Activated CD4-positive, alpha-beta T cell treated with anti-CD3 and anti-CD28 coated beads, Interleukin-2, Interleukin-6, amounts not matched to agents 100 ng/mL and 50 ng/mL, durations not matched to agents 16 hours and 8 hours (primary cell): ENCODE data around the gene MPC1.

Experiments used
- DNase-seq: peaks from one replicate; pipeline ENCODE4 v3.0.0-alpha.2; 2020

Gene MPC1

GRCh38 chr6:166382933-166383801 lies at the start of gene MPC1:
Gene MPC1 (minus strand): TSS chr6:166382940. CDS start chr6:166382876, 64 bp downstream.
- DNase-seq: peak; percentile 97

DNA sequence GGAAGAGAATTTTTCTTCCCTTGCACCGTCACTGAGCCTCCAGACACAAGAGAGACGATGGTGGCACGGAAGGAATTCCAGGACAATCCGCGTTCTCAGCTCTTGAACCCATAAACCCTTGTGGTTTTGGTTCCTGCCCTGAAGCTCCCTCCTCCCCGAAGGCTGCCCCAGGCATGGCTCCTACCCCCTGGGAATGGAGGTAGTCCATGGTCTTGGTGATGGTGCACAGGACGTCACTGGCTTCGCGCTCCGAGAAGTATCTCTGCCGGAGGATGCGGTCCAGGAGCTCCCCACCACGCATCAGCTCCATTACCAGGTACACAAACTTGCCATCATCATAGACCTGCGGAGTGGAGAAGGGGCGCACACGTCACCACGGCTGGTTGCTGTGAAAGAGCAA lies 47.5 kb upstream of the MPC1 start:
- DNase-seq: no peak

DNA sequence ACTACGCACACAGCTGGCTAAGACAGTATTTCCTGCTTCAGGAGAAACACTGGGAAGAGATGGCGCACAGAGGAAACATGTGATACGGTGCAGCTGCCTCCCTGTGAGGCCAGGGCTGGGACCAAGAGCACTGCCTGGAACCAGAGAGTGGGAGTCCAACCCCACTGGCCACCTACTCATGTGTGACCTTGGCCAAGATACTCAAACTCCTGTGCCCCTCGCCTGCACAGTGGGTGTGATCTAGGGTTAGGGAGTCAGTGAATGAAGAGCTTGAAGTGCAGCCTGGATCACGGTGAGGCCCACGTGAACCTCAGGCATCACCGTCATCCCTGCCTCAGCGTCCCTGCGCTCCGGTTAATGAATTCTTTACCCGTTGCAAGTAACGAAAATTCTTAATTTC lies 41.7 kb upstream of the MPC1 start:
- DNase-seq: no peak

DNA sequence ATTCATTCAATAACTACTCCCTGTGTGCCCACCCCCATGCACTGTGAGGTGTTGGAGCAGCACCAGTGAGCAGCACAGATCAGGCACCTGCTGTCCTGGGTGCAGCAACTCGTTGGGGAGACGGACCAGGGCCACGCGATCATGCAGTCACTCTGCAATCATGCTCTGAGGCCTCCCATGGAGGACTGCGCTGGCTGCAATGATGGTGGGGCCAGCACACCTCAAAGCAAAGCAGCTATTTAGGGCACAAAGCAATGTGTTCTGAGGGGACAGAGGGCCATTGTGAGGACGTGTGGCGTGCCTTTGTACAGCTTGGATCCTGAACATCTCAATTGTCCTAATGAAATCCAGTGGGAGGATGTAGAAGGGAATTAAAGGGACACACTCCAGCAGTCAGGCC lies 41.0 kb upstream of the MPC1 start:
- no peak for DNase-seq

DNA sequence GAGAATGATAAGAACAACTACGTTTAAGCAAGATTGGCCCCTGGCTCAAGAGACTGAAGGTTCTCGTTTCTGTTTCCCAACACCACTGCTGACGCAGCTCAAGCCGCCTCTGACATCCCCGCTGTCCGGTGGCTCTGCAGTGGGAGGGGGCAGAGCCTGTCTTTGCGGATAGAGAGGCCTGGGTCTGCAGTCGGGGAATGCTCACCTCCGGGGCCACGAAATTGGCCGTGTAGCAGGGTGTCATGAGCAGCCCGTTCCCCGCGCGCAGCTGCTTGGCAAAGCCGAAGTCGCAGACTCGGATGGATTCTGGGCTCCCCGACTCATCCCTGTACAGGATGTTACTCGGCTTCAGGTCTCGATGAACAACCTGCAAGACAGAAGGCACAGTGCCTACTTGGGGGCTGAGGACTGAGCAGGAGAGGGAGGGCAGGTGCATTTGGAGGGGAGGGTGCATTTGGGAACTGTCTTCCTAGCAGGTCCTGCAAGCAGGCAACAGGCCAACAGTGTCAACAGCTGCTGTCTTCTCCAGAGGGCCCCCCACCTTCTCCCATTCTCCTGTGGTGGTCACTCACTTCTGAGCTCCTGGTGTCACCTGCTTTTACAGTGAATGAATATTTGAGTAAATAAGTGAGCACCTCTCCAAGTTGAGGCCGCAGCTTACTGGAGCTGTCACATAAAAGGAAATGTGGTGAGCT lies 40.5 kb upstream of the MPC1 start:
- DNase-seq: no peak

GRCh38 chr6:166422201-166422940 lies 39.6 kb upstream of the MPC1 start:
- no peak for DNase-seq

DNA sequence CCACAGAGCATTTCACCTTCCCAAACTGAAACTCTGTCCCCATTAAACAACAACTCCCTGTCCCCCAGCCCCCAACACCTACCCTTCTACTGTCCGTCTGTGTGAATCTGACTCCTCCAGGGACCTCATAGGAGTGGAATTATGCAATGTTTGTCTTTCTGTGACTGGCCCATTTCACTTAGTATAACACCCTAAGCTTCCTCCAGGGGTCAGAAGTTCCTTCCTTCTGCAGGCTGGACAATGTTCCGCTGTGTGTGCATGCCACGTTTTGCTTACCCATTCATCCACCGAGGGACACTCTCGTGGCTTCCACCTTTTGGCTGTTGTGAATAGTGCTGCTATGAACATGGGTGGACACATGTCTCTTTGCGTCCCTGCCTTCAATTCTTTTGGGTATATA lies 37.6 kb upstream of the MPC1 start:
- no peak for DNase-seq

DNA sequence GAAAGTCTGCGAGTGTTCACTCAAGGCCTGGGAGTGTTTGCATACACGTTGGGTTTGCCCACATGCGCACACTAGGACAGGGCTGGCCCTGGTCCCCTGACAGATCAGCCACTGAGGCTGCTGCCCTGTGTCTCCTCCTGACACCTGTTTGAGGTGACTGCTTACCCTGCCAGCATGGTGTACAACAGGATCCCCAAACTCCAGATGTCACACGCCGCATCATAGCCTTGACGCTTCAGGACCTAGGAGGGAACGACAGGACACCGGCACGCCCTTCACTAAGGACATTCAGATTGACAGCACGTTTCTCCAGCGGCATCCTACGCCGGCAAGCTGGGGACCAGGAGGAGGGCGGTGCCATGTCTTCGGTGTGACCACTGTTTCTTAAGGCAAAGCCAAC lies 37.0 kb upstream of the MPC1 start:
- DNase-seq: no peak

GRCh38 chr6:166419286-166419685 lies 36.5 kb upstream of the MPC1 start:
- peak; percentile 80 for DNase-seq

GRCh38 chr6:166418691-166419143 lies 36.0 kb upstream of the MPC1 start:
- peak; percentile 17 for DNase-seq

DNA sequence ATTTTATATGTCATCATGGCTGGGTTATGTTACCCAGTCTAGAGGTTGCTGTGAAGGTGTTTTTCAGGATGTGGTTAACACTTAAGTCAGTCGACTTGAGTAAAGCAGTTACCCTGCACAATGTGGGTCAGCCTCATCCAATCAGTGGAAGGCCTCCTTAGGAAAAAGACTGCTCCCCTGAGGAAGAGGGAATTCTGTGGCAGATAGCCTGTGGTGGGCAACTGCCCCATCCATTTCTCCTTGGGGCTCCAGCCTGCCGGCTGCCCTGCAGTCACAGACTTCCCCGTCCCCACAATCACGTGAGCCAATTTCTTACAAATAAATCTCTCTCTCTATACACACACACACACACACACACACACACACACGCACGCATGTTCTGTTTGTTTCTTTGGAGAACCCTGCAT lies 34.5 kb upstream of the MPC1 start:
- DNase-seq: peak; percentile 79

DNA sequence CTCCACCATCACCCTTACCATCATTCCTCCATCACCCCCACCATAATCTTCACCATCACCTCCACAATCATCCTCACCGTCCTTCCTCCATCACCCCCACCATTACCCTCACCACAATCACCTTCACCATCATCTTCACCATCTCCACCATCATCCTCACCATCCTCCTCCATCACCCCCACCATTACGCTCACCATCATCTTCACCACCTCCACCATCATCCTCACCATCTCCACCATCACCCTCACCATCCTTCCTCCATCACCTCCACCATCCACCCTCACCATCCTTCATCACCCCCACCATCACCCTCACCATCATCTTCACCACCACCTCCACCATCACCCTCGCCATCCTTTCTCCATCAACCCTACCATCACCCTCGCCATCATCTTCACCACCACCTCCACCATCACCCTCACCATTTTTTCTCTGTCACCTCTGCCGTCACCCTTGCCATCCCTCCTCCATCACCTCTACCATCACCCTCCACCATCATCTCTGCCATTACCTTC lies 33.1 kb upstream of the MPC1 start:
- no peak for DNase-seq

- peak; percentile 58 for DNase-seq
Observed at GRCh38 chr6:166415306-166415705, 32.6 kb upstream of the MPC1 start.

DNA sequence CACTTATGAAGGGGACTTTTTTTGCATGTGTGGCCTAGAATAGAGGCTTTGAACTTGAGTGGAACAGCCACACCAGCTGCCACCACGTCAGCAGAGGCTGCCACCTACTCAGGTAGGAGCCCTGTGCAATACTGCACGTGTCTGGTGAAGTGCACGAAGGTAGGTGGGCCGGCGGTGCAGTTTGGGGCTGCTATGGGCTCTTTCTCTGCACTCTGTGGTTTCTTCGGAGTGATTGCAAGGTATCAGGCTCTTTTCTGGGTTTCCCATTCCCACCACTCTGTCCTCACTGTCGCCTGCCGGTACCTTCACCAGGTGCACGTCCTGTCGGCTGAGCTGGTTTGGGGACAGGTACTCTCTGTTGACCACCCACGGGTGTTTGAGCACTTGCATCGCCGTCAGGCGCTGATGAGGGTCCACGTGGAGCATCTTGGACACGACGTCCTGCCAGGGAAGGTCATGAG lies 30.8 kb upstream of the MPC1 start:
- no peak for DNase-seq

DNA sequence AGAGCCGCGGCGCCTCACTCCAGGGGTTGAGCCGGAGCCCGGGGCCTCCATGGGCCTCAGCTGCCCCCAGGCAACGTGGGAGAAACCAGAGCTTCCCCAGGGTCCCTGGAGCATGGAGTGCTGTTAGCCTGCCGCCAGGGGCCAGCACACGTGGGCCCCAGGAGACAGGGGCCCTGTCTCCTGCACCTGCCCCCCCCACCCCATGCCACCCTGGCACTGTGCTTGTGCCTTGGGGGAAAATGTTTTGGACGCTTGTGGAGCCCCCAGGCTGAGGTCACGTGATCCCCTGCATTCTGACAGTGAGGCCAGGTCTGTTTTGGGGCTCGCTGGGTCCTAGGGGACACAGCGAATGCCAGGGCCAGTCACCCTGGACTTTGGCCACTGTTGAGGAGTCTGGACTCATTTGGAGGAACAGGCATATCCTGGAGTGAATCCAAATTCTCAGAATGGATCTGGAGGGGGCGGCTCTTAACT lies 30.2 kb upstream of the MPC1 start:
- no peak for DNase-seq

DNA sequence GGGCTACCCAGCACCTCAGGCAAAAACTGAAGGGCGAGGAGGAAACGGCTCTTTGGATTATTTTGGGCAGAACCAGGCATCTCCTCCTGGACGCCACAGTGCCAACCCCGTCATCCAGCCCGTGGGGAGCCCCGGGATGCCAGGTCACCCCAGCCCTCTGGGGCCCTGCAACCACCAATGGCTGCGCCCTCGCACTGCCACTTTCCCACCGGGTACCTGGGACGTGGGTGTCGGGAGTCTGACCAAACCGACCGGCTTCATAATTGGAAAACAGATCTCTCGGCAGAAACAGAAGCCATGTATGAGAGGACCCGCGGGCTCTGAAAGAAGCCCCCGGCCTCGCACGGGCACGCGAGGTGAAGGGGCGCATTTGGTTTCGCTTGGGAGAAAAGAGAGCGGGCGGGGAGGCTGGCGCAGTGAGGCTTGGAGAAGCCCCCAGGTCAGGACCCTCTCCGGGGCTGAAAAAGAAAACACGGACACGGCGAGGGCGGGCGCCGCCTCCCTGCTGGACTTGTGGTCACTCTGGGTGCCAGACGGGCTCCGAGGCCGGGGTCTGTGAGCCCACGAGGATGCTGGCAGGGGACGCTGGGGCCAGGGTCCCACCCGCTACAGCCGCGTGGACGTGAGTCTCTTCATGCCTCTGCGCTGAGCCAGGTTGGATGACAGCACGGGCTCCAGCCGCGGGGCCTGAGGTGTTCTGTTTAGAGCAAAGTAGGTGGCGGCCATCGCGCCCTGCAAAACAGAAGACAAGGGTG lies 29.6 kb upstream of the MPC1 start:
- no peak for DNase-seq

GRCh38 chr6:166411721-166412151 lies 29.0 kb upstream of the MPC1 start:
- DNase-seq: peak; percentile 18

DNA sequence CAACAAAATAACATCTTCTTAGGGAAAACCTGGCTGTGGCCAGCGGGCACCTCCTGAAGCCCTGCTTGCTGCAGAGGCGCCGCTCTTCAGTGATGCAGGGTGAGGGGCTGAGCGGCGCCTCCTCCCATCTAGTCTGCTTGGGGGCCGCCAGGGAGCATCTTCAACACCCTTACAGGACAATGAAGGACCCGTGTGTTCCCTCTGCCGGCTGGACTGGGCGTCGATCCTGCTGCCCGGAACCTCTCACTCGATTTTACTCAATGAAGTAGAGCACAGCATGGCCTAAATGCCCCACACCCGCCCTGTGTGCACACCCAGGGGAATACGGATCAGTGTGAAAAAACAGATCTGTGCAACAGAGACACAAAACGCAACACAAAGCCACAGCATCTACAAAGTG lies 28.5 kb upstream of the MPC1 start:
- no peak for DNase-seq

GRCh38 chr6:166410426-166410935 lies 27.7 kb upstream of the MPC1 start:
- no peak for DNase-seq

DNA sequence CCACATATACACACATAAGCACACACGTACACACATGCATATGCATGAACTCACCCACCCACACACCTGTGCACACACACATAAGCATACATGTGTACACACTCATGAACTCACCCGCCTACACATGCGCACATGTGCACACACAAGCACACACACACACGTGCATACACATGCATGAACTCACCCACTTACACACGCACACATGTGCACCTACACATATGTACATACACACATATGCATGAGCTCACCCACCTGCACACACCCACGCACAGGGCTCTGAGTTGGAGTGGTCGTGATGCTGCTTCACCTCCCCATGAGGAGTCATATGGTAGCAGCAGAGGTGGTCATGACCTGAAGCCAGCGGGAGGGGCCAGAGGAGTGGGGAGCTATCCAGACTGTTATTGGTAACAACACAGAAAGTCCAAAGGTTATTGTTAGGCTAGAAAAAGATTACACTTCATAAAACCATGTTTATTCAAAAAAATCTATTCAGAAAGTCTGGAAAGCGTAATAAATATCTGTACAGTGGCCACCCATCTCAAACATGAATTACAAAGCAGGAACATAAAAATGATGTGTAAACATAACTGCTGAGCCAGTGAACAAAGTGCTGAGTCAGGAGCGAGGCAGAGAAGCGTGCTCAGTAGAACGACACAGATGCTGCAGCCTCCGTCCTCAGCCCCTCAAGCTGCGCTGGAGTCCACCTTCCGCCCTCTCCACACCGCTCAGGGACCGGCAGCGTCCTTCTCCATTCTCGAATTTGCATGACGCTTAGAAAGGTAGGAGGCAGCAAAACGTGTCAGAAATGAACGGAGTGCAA lies 26.4 kb upstream of the MPC1 start:
- DNase-seq: no peak

GRCh38 chr6:166406197-166406596 lies 23.5 kb upstream of the MPC1 start:
- DNase-seq: no peak
